ENCODE measurements around the gene SUCNR1. TPM values are rescaled to one million over a fixed set of nuclear protein-coding genes. Genes with fewer than 3 reads are reported as not detected.

The SUCNR1 gene
- total RNA-seq, 1 donor from 2014 or later = under 0.01 TPM

Other genes starting within 250 kb of the SUCNR1 start
- not detected in 2 replicates for gene AADACL2, start 139.7 kb upstream of the SUCNR1 start, total RNA-seq
- gene AADAC, start 59.5 kb upstream of the SUCNR1 start, total RNA-seq = not detected in 2 replicates